Endothelial cell of umbilical vein (primary cell): Measurements from ENCODE around the gene JDP2. TPM values are rescaled to one million over a fixed set of nuclear protein-coding genes. Genes with fewer than 3 reads are reported as not detected.

Experiments
- BruUV-seq: library from RNA; stranded (reverse); fragments of 400-500 nt; replicated peaks from 2 replicates; lab custom pipeline; 2021; lab: Mats Ljungman, UMichigan
- CTCF ChIA-PET: fragments of 300-600, 350-600 bp; sonication (Branson Sonifier 250); formaldehyde crosslinking; loops from one replicate; lab custom pipeline; 2021; ENCODE audit warnings: antibody characterized with exemption, inconsistent platforms; lab: Charles Lee
- POLR2A ChIA-PET: fragments of 300-600, 350-600 bp; sonication (Branson Sonifier 250); formaldehyde crosslinking; loops from one replicate; lab custom pipeline; 2021; ENCODE audit warnings: antibody characterized with exemption, inconsistent platforms; lab: Charles Lee
- DNase-seq: peaks from one replicate; pipeline ENCODE4 v3.0.0-alpha.2; 2011; ENCODE audit warnings: low read depth, low spot score
- FAIRE-seq: peaks from 2 replicates; lab custom pipeline; 2011; peaks lifted over from hg19 to GRCh38; lab: Jason Lieb, UNC
- H2AFZ ChIP-seq: 2 replicates; pipeline ENCODE4 v1.6.0; 2012; ENCODE audit warnings: low read depth, low read length, control low read depth, inconsistent platforms
- H3K27ac ChIP-seq: 2 replicates; pipeline ENCODE4 v1.5.1; 2011; ENCODE audit warnings: low read depth, mild to moderate bottlenecking, control low read depth, low read length, moderate library complexity; ENCODE audit not compliant: insufficient read depth
- H3K27me3 ChIP-seq, 2 experiments: 2 replicates each; pipeline versions ENCODE4 v1.6.0 to v1.6.1; 2011; ENCODE audit warnings: low read length in 2 of 2, mixed read lengths in 1 of 2; ENCODE audit not compliant: control insufficient read depth in 2 of 2, insufficient read depth in 2 of 2
- H3K36me3 ChIP-seq, 2 experiments: 2 replicates in 1 of 2; 3 replicates in 1 of 2; pipeline ENCODE4 v1.5.1; 2011; ENCODE audit warnings: low read length in 2 of 2, mild to moderate bottlenecking in 1 of 2, moderate library complexity in 1 of 2; ENCODE audit not compliant: control insufficient read depth in 2 of 2, insufficient read depth in 2 of 2; ENCODE audit errors: extremely low read depth in 1 of 2
- H3K4me1 ChIP-seq: 3 replicates; pipeline ENCODE4 v1.5.1; 2011; ENCODE audit warnings: mild to moderate bottlenecking, low read length; ENCODE audit not compliant: control insufficient read depth, insufficient read depth; ENCODE audit errors: extremely low read depth
- H3K4me2 ChIP-seq: 2 replicates; pipeline ENCODE4 v1.6.1; 2011; ENCODE audit warnings: low read length, control low read depth, mixed read lengths; ENCODE audit not compliant: insufficient read depth
- H3K4me3 ChIP-seq, 3 experiments: fragments of 200-600 bp in 1 of 3; sonication (generic), shearing (Covaris generic) in 1 of 3; replicated peaks in 1 of 3; 2 replicates each; pipeline ENCODE4 v1.5.1; 2011 to 2016; ENCODE audit warnings: control low read depth in 3 of 3, low read length in 3 of 3, mild to moderate bottlenecking in 2 of 3, inconsistent platforms in 1 of 3, low read depth in 1 of 3, moderate library complexity in 1 of 3; ENCODE audit not compliant: insufficient read depth in 1 of 3
- H3K79me2 ChIP-seq: 2 replicates; pipeline ENCODE4 v1.6.0; 2012; ENCODE audit warnings: low read length, inconsistent platforms; ENCODE audit not compliant: control insufficient read depth, insufficient read depth
- H3K9ac ChIP-seq: replicated peaks from 2 replicates; pipeline ENCODE3; 2011; ENCODE audit warnings: low read length, control low read depth; ENCODE audit not compliant: insufficient read depth; ENCODE audit errors: extremely low read depth
- H3K9me1 ChIP-seq: replicated peaks from 3 replicates; pipeline ENCODE4 v1.6.0; 2011; ENCODE audit warnings: mild to moderate bottlenecking, low read length; ENCODE audit not compliant: control insufficient read depth, insufficient read depth; ENCODE audit errors: extremely low read depth
- H3K9me3 ChIP-seq: replicated peaks from 2 replicates; pipeline ENCODE4 v1.5.1; 2012; ENCODE audit warnings: low read length, inconsistent platforms; ENCODE audit not compliant: control insufficient read depth, insufficient read depth
- H4K20me1 ChIP-seq: replicated peaks from 2 replicates; pipeline ENCODE3; 2011; ENCODE audit warnings: mild to moderate bottlenecking, low read length; ENCODE audit not compliant: control insufficient read depth, insufficient read depth; ENCODE audit errors: extremely low read depth
- EZH2 ChIP-seq: IDR thresholded peaks from 2 replicates; pipeline ENCODE4 v1.6.1; 2012; ENCODE audit warnings: borderline replicate concordance, low read depth, mild to moderate bottlenecking, moderate library complexity, low read length, inconsistent platforms; ENCODE audit not compliant: severe bottlenecking
- FOS ChIP-seq: IDR thresholded peaks from 2 replicates; pipeline ENCODE4 v1.6.1; 2011; ENCODE audit warnings: mild to moderate bottlenecking, low read length, moderate library complexity, borderline replicate concordance; ENCODE audit not compliant: insufficient read depth
- GATA2 ChIP-seq: IDR thresholded peaks from 2 replicates; pipeline ENCODE4 v1.7.0; 2011; ENCODE audit warnings: low read depth, mild to moderate bottlenecking, moderate library complexity, mixed read lengths, low read length; ENCODE audit not compliant: insufficient read length, insufficient read depth
- JUN ChIP-seq: IDR thresholded peaks from 2 replicates; pipeline ENCODE4 v1.6.1; 2011; ENCODE audit warnings: borderline replicate concordance, low read depth; ENCODE audit not compliant: insufficient read length, insufficient read depth
- MAX ChIP-seq: IDR thresholded peaks from 2 replicates; pipeline ENCODE4 v1.6.1; 2011; ENCODE audit not compliant: insufficient read depth, insufficient read length
- MYC ChIP-seq: IDR thresholded peaks from one replicate; pipeline ENCODE4 v1.6.1; 2011; ENCODE audit warnings: mild to moderate bottlenecking, low read depth, low read length
- POLR2A ChIP-seq: IDR thresholded peaks from 2 replicates; pipeline ENCODE4 v1.6.1; 2012; ENCODE audit warnings: low read depth, mild to moderate bottlenecking, control low read depth, low read length
- POLR2AphosphoS5 ChIP-seq: IDR thresholded peaks from 2 replicates; pipeline ENCODE4 v1.6.1; 2012; ENCODE audit warnings: low read depth, mild to moderate bottlenecking, control low read depth, low read length, moderate library complexity; ENCODE audit not compliant: insufficient read depth
- dilution Hi-C: fragments of 300-500 bp; cut with MboI; formaldehyde crosslinking; loops from one replicate; pipeline ENCODE4 v1.15.0; 2019; ENCODE audit warnings: low sequenced_read_pairs; ENCODE audit not compliant: extremely low pct_ligation_motif_present
- intact Hi-C: fragments of 100-400 bp; cut with micrococcal nuclease; formaldehyde crosslinking; loops from one replicate; pipeline ENCODE4 v1.10.0; 2022
- polyA plus RNA-seq, 4 experiments: library from polyadenylated mRNA; depleted of rRNA in 3 of 4; stranded (reverse) in 3 of 4; unstranded in 1 of 4; fragments of >200 nt; gene quantifications; 2 replicates each; pipeline versions ENCODE4 v1.2.1 to v1.2.3, GENCODE V29; 2011 to 2012; ENCODE audit warnings: missing spikeins in 1 of 4
- total RNA-seq: library from RNA; stranded (reverse); gene quantifications from 2 replicates; pipeline ENCODE4 v1.2.3, GENCODE V29; 2021
- TF ChIP-seq, protein P1 (sequence below), 2 donors: IDR thresholded peaks; 1 replicate in 1 of 2; 2 replicates in 1 of 2; pipeline ENCODE4 v1.5.1; 2011; ENCODE audit warnings: low read length in 2 of 2, mild to moderate bottlenecking in 2 of 2, moderate library complexity in 2 of 2, control low read depth in 1 of 2, inconsistent platforms in 1 of 2, low read depth in 1 of 2; ENCODE audit not compliant: insufficient read depth in 1 of 2; ENCODE audit errors: extremely low read depth in 1 of 2

The JDP2 gene
- total and polyA plus RNA-seq, 2 donors (not counting 3 experiments of a cell fraction or from before 2014, with no cell fraction given) = 3.2 to 10.6 TPM

DNA sequence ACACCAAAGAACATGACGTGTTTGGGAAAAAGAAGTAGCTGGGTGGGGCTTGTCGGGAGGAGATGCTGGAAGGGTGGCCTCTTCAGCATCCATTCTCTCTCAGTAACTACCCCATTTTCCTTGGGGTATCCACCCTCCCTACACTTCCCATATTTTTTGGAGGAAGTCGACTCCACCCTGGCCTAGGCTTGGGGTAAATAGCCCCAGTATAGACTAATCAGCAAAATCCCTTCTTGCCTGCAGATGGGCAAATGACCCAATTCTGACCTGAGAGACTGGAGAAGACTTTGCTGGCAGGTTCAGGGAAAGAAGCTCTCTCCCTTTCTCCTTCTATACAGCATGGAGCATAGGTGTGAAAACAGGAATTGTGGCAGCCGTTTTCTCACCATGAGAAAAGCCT lies 28.5 kb upstream of the JDP2 start:
- Histone ChIP-seq H3K9me3 (no peaks in the 10 kb centered on the region), H4K20me1 (no peaks in the 10 kb centered on the region), H2AFZ (no peak overlapping the region), H3K4me2 (no peak overlapping the region), H3K27me3 (peaks cover 8 to 25% of the 10 kb centered on the region in 2 experiments), H3K9ac (no peak overlapping the region), H3K4me1 (no peaks in the 10 kb centered on the region), H3K79me2 (no peaks in the 10 kb centered on the region), H3K9me1 (no peaks in the 10 kb centered on the region), H3K27ac (no peak overlapping the region), H3K36me3 (no peaks in the 10 kb centered on the region), H3K4me3 (no peak overlapping the region)
- no TSS peak for BruUV-seq
- intact Hi-C loops (no loop called here), dilution Hi-C loops (no loop called here)
- no peak for TF ChIP-seq POLR2A
- no peak for TF ChIP-seq GATA2
- TF ChIP-seq FOS = no peak
- no peak for TF ChIP-seq MAX
- TF ChIP-seq, protein P1, sequence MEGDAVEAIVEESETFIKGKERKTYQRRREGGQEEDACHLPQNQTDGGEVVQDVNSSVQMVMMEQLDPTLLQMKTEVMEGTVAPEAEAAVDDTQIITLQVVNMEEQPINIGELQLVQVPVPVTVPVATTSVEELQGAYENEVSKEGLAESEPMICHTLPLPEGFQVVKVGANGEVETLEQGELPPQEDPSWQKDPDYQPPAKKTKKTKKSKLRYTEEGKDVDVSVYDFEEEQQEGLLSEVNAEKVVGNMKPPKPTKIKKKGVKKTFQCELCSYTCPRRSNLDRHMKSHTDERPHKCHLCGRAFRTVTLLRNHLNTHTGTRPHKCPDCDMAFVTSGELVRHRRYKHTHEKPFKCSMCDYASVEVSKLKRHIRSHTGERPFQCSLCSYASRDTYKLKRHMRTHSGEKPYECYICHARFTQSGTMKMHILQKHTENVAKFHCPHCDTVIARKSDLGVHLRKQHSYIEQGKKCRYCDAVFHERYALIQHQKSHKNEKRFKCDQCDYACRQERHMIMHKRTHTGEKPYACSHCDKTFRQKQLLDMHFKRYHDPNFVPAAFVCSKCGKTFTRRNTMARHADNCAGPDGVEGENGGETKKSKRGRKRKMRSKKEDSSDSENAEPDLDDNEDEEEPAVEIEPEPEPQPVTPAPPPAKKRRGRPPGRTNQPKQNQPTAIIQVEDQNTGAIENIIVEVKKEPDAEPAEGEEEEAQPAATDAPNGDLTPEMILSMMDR (IDR thresholded peaks at IDR 0.05; ENCODE audit: extremely low read depth in 1 of 2, insufficient read depth in 1 of 2, low read depth in 1 of 2, low read length in 2 of 2) = no peak
- no peak for TF ChIP-seq MYC
- no peak for TF ChIP-seq EZH2
- TF ChIP-seq JUN = no peak
- no peak for TF ChIP-seq POLR2AphosphoS5
- DNase-seq = no peak
- POLR2A ChIA-PET = no interaction called here
- no peak for FAIRE-seq
- CTCF ChIA-PET = interaction anchor here (1.6 kb wide), 1 partner anchor 10 kb away, joined by 4 read pairs; no protein-coding TSS in a partner anchor
